ENCODE measurements around the gene NEUROD2.
"Not testable (repeated sequence)": the region's sequence is repeated elsewhere in the genome, so short reads cannot be mapped to it uniquely, and the experiment has no call there.

NEUROD2 gene

DNA sequence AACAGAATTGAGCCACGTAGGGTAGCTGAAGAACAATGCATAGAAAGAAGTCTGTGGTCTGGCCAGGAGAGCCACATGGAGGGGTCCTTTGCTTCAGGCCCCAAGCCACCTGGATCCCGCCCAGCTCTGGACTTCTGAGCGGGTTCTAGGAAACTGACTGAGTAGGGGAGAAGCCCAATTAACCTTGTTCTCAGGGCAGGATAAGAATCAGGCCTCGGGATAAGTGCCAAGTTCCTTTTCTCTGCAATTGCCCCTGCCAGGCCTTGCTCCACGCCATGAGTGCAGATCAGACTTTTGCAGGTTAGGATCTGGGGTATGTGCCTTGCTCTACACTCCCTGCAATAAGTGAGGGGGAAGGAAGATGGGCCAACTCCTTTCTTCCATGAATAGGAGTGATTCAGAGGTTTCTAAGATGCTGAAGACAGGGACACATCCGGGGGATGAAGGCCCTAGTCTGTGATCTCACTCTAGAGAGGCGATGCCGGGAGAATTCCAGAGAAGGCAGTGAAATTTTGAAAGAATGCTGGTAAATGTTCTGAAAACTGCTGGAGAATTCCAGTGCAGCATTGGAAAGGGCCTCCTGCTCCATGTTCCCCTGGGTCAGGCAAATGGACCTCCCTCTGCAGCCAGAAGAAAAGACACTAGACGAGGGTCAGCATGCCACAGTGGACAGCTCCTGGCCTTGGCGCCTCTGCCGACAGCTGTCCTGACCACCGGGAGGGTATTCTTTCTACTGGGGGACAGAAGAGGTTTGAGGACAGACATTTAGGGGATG is 5.8 kb downstream of the NEUROD2 start:
- DNase-seq: no peak

DNA sequence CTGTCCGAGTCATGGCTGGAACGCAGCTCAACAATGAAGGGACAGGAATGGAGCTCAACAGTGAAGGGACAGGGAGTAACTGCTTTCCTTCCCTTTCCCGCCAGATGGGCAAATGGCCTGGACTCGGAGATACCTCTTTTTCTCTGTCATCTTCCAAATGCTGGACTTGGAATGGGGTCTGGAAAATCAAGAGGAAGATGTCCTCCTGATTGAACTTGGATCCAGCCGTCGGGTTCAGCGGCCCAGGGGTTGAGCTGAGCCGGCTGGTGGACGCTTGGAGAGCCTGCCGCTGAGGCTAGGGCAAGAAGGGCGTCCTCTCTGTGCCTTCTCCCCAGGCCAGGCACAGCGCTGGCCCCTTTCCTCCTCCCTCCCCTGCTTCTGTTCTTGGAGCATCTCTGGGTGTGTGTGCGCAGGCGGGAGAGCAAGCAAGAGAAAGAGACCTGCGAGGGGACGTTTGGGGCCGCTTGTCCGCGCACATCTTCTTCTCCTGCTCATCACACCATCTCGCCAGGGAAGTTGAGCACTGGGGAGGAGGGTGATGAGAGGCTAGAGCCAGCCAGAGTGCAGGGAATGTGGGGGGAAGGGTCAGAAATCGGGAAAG is 6.6 kb downstream of the NEUROD2 start:
- DNase-seq: no peak

DNA sequence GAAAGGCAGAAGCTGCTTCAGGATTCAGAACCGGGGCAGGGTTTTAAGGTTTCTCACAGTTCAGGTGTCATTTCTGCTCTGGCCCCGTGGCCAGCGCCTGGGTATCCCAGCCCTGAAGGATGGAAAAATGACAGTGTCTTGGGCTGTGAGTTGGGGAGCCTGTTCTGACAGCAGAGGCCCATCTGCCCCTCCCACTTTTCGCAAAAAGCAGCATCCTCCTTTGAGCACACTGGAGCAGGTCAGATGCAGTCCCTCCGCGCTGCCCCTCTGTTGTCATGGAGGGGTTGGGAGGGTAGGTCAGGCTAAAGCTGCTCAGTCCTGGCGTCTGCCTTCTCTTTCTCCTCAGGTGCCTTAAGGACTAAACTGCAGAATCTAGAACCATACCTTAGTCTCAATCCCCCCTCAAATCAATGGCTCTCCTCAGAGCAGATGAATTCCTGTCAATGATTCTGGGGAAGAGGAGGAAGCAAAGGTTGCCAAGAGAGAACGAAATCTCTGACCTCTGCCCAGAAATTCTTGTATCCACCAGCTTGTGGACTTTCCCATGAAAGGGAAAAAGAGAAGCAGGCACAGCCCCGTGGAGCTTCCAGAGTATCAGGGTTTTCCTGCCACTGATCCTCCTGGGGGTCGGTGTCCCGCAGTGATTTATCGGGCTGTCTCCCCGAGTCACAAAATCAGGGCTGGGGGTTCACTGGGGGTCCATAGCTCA is 7.3 kb downstream of the NEUROD2 start:
- no peak for DNase-seq

DNA sequence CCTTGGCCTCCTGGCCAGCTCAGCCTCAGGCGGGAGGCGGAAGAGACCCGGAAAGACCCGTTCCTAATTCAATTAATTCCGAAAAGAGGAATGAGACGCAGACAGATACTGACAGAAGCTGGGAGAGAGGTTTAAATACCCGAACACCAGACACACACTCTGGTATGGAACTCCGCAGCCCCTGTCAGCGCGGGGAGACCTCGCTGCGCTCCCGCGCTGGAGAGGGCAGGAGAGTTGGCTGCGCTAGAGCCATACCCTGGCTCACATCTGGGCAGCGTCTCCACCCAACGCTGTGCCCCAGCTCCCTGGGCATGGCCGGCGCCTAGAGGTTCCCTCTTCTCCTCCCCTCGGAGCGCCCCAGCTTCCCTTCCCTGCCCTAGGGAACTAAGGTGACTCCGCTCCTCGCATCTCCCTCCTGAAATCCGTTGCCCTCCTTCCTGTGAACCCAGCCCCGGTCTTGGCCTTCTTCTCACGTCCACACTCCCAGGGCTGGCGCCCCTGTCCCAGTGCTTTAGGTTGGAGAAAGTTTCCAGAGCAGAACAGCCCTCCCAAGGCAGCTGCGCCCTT is 8.0 kb downstream of the NEUROD2 start:
- DNase-seq: no peak

DNA sequence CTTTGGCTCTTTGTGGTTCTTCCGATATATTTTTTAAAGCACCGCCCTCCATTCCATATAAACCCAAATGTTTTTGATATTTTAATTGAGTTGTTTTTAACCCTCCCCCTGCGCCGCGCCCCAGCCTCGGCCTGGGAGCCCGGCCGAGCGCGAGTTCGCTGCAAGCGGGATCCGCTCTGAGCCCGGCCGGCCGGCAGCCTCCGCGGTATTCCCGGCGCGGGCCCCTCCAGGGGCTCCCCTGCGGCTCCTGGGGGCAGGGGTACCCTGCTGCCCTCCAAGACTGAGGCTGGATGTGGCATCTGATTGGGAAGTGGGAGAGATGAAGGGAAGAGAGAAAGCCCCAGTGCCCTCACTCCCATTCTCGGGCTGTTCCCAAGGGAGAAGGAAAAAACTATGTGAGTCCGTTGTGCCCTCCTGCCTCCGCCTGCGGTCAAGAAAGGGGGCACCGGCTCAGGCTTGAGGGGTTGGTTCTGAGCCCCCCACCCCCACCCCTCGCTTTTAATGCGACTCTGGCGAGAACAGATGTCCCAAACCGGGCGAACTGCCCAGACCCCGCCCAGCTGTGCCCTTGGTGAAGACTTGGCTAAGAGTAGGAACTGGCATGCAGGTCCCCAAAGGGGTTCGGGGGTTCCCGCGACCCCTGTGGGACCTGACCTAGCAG is 8.6 kb downstream of the NEUROD2 start:
- DNase-seq: no peak

DNA sequence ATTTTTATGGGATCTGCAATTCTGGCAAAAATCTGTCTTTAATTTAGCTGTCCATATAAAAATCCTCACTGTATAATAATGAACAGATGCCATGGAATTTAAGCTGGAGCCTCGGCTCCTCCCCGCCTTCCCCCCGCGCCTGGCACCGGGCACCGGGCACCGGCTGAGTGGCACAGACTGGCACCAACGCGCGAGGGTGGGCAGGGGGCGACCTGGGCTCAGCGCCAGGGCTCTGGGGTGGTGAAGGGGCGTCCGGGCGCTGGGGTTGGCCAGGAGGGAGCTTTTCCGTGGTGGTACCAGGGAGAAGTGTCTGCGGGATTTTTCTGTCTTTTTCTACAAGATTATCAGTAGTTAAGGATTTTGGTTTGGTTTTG is 9.1 kb downstream of the NEUROD2 start:
- DNase-seq: no peak

DNA sequence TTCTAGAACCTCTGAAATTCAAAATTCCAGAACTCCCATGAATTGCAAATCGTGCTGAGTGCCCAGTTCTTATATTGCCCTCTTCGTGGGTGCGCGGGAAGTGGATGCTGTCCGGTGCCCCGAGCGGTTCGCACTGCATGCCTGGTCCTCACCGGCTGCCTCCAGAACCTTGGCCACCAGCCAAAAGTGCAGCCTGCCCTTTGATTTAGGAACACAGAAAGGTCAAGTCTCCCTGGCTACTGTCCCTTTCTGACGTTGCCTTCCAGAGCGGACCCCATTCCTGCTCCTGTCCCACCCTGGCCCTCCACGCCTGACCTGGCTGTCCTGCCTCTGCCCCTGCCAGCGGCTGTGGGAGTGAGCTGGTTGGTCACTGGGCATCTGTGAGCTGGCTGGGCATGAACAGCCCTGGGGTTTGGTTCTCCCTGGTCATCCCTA is 9.7 kb downstream of the NEUROD2 start:
- DNase-seq: peak; percentile 25

DNA sequence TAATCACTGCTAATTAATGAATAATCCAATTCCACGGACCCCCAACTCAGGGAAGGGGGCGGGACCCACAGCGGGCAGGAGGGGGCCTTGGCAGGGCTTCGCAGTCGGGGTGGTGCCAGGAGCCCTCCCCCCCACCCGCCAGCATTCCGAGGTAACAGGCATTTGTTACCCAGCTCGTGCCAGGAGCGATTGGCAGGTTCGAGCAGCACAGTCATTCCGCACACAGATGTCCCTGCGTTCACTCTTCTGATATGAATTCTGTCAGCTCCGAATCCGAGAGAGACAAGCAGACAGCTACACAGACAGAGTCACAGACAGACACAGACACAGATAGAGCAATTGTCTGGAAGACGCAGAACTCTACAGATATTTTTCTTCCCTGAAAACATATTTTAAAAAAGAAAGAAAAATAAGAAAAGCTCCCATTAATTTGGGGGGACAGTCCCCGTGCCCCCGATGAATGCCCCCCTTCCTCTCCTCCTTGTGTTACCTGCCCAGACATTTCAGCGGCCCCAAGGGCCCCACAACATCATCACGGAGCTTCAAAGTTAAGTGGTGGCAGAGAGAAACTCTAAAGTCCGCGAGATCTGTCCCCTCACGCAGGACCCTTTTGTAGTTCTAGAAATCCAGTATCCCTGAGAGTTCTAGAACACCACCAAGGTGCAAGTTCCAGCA is 10.2 kb downstream of the NEUROD2 start:
- DNase-seq: peak; percentile 26

DNA sequence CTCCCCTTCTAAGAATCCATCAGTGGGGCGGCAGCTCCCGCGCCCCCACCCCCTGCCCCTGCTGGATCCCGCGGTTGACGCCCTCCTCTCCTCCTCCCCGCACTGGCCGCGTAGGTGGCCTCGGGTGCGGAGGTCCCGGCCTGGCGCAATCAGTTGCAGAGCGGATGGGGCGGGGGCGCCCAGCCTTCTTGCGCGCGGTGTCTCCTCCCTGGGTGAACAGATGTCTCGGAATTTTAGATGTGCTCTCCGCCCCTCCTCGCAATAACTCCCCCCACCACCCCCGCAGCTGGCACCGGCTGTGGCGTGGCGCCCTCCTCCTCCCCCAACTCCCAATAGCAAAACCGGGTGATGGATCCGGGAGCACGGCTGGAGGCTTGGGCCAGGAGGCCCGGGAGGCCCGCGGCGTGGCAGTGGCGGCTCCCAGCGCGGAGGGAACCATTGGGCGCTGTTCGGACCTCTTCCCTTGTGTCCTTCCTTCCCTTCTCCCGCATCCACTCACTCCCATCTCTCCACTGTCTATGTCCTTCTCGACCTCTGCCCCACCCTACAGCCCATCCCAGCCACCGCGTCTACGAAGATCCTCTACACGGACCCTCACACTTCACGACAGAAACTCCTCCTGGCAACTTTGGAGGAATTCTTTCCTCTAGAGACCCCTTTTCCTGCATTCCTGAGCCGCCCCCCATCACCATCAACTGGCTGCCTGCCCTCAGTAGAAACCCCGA is 11.0 kb downstream of the NEUROD2 start:
- DNase-seq: no peak

DNA sequence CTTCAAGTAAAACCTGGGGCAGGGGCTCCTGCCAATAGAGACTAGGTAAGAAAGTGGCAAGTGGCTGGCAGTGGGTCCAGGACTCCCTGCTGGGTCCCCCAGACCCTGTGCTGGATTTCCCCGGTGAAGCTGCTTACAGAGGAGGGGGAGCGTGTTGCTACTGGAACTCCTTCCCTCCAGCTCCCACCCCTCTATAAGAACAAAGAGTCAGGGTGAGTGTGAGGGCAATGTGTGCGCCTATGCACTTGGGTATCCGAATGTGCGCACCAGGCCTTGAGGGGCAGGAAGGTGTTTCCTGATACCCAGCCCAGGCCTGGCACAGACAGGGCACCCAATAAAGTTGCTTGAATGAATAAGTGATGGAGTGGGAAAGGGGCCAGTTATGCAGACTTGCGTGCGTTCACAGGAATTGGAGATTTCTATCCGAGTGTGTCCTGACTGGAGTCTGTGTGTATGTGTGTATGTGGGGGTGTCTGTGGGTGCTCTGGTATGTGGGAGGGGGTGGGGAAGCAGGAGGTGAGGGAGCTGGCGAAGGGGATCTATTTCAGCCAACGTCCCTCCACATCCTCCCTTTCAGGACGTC is 11.7 kb downstream of the NEUROD2 start:
- DNase-seq: no peak

DNA sequence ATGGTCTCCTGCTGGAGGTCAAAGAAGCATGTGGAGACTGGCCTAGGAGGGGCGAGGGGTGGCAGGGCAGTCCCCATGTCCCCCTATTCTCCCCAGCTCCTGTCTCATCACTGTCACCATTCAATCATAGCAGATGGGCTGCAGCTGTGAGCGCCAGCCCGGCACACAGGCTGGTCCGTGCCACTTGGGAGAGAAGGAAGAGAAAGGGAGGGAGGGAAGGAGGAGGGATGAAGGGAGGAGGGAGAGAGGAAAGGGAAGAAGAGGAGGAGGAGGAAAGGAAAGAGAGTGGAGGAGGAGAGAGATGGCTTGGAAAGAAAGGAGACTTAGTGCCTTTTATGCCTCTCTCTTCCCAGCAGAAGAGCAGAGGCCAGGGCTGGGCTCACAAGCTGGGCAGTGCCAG is 12.4 kb downstream of the NEUROD2 start:
- no peak for DNase-seq

DNA sequence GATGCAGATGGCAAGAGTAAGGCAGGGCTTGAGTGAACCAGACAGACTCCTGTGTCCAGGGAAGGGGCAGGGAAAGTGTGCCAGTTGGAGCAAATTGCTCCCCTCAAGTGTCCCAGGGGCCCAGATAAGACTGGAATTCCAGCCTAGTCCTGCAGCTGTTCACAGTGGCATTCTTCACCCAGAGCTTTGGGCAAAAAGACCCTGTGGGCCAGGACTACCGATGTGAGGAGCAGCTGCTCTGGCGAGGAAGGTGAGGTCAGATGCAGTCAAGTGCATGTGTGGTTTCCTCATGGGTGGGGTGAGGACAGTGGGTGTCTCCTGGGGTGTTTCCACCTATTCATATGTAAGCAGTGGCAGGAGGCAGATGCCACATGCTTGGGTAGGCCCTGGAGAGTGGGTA is 14.3 kb downstream of the NEUROD2 start:
- DNase-seq: no peak

DNA sequence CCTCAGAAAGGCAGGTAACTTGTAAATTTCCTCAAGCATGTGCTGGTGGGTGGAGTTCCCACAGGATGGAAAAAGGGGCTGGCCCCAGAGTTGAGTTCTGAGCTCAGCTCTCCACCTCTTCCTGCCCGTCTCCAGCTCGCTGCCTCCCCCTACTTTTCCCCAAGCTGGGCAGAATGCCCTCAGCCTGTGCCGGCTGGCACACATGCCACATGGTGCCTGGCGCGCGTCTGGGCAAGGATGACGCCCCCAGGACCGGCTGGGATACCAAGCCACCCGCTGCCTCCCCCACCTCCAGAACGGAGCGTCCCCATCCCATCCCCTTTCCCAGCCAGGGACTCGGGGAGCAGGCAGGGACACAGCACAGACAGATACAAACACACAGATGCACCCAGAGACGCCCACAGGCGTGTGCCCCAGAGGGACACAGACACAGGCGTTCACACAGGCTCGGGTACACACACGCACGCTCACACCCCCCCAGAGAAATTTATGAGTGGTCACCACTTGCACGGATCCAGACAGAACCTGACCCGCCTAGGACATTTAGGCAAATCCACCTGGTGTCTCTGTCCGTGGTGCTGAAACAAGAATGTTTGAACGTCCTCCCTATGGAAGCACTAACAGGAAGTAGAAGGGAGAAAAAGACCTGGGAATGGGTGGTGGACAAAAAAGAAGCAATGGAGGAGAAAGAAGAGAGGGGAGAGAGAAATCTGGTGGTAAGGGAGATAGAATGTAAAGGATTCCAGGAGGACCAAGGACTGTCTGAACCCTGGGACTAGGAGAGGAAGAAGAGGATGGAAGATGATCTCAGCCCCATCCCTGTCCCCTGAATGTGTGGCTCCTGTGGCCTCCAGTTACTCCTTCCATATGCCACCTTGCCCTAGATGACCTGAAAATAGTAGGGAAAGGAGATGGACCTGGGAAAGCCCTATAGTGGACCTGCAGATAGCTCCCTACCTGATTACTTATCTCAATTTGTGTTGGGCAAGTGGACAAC is 15.5 kb downstream of the NEUROD2 start:
- peak; percentile 38 for DNase-seq

DNA sequence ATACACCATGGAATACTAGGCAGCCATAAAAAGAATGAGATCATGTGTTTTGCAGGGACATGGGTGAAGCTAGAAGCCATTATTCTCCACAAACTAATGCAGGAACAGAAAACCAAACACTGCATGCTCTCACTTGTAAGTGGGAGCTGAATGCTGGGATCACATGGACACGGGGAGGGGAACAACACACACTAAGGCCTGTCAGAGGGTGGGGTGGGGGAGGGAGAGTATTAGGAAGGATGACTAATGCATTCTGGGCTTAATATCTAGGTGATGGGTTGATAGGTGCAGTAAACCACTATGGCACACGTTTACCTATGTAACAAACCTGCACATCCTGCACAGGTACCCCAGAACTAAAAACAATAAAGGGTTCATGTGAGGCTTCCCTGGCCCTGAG is 17.5 kb downstream of the NEUROD2 start:
- DNase-seq: not testable (repeated sequence)

DNA sequence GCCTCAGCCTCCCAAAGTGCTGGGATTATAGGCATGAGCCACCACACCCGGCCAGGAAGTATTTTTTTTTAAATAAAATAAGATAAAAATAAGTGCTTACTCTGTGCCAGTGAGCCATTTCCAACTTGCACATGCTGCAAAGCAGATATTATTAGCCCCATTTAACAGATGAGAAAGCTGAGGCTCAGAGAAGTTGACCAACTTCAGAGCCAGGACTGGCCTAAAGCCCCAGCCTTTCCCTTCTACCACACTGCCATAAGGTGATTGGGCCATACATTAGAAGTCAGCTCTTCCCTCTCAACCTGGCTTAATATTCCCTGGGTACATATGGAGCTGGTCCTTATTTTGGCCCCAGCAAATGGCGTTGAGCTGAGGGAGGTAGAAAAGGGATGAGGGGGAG is 25.1 kb downstream of the NEUROD2 start:
- no peak for DNase-seq

DNA sequence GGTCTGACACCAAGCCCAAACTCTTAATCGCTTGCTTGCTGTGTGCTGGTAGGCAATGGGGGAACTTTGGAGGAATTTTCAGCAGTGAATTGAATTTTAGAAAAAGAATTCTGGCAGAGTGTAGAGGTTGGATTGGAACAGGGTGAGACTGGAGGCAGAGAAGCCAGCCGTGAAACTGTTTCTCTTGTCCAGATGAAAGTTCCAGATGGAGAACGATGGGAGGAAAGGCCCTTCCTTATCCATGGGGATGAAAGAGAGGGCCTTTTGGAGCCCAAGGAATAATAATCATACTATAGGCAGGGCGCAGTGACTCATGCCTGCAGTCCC is 26.0 kb downstream of the NEUROD2 start:
- DNase-seq: no peak

DNA sequence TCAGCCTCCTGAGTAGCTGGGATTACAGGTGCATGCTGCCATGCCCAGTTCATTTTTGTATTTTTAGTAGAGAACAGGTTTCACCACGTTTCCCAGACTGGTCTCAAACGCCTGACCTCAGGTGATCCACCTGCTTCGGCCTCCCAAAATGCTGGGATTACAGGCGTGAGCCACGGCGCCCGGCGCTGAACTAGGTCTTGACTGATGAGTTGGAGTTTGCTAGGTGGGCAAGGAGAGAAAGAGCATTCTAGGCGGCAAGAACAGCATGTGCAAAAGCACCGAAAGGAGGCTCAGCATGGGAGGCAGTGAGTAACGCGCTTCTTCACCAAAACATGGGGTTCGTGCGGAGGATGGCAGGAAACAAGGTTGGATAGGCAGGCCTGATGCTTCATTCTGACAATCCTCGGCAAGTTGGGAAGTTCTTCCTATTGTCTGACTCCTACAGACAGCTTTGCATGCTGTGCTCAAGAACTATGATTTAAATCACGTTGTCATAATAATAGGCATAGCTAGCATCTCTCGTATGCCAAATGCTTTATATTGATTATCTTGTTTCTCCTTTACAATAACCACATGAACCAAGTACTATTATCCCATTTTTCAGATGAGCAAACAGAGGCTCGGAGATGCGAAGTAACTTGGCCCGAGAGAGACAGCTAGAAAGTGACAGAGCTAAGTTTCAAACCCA is 26.5 kb downstream of the NEUROD2 start:
- no peak for DNase-seq

DNA sequence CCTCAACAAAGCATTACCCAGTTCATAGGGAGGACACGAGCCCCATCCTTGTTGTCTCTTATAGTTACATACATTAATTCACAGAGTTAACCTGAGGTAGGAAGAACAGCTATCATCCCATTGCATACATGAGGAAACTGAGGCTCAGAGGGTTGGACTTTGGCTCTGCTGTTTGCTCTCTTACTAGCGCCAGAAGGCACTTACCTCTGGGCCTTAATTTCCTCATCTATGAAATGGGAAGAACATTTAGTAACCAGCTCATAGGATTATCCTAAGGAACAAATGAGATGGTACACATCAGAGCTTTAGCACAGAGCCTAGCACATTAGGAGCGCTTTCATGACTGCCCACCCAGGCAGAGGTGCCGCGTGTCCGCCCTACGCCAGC is 27.6 kb downstream of the NEUROD2 start:
- DNase-seq: no peak

DNA sequence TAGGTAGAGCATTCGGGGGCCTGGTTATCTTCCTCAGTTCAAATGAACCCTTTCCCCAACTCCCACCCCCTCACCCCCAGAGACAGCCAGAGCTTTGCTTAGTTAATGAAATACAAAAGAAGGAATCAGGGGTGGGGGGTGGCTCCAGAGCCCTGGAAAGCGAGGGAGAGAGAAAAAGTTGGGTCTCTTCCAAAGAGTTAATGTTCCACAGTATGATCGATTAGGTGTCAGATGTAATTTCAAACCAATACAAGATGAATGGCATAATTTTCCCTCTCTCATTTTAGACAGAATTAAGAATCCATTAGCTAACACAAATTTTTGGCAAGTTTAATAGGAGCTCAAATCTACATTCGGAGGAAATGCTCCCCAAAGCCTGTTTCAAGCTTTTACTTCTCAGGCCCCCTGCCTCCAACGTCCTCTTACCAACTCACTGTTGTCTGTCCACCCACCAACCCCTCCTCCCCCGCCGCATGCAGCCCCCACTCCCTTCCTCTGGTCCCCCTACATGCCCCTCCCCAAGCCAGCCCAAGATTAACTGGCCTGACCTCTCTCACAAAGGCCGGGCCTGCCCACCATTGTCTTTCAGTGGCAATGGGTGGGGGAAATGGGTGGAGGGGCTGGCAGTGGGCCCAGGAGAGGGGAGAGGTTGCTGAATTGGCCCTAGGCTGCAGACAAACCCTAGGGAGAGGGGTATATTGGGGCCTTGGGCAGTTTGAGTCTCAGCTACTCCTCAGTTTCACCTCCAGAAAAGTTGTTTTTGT is 28.2 kb downstream of the NEUROD2 start:
- no peak for DNase-seq
